GM12873 (cell line): ENCODE results near the gene AUH.

Experiments
- TF ChIP-seq, protein P1 (sequence below): IDR thresholded peaks from 2 replicates; pipeline ENCODE4 v1.5.1; 2012; ENCODE audit warnings: low read depth, mild to moderate bottlenecking, moderate library complexity, low read length, control low read depth; ENCODE audit not compliant: insufficient read depth; ENCODE audit errors: missing control alignments

AUH gene

DNA sequence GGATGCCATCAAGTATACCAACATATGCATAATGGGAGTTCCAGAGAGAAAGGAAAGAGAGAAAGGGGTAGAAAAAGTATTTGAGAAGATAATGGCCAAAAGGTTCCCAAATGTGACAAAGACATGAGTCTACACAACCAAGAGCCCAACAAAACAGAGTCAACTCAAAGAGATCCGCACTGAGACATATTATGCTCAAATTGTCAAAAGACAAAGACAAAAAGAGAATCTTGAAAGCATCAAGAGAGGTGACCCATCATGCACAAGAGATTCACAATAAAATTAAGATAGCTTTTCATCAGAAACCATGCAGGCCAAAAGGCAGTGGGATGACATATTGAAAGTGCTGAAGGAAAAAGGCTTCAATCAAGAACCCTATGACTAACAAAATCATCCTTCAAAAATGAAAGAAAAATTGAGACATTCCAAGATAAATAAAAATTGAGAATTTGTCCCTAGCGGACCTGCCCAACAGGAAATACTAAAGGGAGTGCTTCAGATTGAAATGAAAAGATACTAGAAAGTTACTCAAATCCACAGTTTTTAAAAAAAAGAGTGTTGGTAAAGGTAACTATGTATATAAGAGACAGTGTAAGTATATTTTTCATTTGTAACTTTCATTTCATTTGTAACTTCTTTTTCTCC is 160.9 kb downstream of the AUH start:
- TF ChIP-seq, protein P1, sequence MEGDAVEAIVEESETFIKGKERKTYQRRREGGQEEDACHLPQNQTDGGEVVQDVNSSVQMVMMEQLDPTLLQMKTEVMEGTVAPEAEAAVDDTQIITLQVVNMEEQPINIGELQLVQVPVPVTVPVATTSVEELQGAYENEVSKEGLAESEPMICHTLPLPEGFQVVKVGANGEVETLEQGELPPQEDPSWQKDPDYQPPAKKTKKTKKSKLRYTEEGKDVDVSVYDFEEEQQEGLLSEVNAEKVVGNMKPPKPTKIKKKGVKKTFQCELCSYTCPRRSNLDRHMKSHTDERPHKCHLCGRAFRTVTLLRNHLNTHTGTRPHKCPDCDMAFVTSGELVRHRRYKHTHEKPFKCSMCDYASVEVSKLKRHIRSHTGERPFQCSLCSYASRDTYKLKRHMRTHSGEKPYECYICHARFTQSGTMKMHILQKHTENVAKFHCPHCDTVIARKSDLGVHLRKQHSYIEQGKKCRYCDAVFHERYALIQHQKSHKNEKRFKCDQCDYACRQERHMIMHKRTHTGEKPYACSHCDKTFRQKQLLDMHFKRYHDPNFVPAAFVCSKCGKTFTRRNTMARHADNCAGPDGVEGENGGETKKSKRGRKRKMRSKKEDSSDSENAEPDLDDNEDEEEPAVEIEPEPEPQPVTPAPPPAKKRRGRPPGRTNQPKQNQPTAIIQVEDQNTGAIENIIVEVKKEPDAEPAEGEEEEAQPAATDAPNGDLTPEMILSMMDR: no peak

DNA sequence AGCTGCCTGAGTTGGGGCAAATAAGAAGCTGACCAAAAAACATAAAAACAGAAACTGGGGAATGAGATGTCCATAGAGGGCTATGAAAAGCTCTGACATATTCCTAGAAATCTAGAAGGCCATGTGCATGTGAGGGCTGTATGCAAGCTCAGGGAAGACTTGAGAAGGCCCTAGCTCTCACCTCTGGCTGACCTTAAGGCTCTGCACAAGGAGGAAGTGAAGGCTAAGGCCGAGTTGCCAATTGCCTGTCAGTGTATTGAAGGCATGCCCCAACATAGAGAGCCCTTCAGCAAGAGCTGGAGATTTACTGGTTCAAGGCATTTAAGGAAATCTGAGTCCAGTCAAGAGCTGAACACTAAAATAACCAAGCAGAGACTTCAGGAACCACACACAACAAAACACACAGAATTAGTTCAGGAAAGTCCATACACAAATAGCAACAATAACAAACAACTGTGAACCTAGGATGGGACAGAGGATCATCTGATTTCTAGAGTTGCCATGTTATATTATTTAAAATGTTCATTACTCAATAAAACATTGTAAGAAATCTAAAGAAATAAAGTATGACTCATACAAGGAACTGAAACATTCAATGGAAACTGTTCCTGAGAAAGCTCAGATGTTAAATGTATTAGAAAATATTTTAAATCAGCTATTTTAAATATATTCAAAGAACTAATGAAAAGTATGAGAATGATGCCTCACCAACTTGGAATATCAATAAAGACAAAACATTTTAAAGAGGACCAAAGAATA is 161.8 kb downstream of the AUH start:
- TF ChIP-seq, protein P1: no peak

DNA sequence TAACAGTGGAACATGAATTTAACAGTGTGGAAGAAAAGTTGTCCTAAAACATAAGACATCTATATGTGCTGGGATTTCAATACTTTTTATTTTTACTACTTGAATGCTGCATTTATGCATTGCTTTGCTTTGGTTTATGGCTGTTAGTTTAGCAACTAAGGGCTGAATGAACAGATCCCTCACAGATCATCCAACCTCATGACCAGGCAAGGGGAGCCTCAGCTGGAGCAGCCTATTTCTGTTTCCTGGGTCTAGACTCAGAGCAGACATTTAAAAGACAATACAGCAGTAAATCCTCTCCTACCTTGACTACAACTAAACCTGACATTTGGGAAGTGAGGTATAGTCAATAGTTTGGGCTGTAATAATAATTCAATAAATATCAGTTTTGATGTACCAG is 163.3 kb downstream of the AUH start:
- TF ChIP-seq, protein P1: no peak

DNA sequence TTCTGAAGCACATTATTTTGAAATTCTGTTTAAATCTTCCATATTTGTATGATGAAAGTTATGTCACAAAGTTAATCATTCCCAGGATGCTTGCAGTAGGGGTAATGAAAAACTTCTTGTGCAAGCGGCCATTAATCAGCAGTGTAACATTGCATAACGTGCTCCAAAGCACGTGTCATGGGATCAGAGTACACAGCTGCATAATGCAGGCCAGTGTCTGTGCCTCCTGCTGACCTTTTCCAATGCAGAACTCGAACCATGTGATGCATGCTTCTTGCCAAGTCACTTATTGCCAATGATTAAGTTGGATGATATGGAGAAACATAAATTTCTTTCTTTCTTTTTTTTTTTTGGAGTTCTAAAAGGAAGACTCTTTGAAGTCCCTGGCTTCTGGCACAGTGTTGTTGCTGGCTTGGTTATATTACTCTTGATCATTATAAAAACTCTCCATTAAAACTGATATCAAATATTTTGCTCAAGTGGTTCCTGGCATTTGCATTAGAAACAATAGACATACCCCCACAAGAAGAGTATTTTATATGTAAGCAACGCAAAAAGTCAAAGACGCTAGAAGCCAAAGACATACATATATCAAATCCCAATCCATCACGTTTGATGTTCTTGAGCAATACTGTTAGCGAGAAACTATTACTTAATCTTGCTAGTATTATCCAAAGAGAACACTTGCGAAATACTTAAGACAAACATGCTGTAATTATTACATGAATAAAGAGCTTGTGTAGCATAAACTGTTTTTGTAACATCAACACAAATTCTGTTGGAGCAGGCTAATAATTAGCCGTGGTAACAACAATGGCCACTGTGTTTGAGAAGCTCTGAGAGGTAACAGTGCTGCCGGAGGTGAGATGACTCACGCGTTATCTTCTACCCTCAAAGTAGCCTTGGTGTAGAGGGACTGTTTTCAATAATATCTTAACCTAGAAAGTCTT is 164.2 kb downstream of the AUH start:
- TF ChIP-seq, protein P1: no peak

DNA sequence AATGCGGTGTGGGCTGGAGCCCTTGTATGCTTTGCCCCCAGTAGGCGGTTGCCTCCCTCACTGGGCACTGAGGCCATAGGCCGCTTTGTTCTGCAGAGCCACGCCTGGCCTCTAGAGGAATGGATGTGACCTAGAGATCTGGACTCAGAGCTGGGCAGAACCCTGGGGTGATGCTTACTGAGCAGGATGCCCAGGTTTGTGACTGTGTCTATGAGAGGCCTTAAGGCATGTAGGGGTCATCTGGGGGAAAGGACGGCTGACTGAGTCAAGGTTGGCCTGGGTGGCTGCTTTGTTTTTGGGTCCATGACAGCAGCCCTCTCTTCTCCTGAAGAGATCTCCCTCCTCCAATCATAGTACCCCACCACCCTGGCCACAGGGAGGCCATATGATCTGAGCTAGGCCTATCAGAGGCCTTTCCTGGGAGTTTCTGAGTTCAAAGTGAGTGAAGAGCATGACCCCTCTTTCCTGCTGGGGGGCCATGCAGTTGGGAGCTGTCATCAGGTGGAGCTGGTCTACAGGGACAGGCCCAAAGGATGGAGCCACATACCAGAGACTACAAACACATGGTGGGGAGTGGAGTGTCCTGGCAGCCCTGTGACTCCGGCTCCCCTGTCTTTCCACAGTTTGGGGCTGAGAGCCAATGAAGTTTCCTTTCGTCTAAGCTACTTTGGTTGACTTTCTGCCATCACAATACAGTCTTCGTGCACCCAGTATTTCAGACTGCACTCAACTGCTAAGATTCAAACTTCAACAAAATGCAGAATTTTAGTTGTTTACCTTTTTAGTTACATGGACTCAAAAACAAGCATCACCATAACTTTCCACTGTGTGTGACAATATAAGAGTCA is 165.4 kb downstream of the AUH start:
- TF ChIP-seq, protein P1: peak; percentile 9

DNA sequence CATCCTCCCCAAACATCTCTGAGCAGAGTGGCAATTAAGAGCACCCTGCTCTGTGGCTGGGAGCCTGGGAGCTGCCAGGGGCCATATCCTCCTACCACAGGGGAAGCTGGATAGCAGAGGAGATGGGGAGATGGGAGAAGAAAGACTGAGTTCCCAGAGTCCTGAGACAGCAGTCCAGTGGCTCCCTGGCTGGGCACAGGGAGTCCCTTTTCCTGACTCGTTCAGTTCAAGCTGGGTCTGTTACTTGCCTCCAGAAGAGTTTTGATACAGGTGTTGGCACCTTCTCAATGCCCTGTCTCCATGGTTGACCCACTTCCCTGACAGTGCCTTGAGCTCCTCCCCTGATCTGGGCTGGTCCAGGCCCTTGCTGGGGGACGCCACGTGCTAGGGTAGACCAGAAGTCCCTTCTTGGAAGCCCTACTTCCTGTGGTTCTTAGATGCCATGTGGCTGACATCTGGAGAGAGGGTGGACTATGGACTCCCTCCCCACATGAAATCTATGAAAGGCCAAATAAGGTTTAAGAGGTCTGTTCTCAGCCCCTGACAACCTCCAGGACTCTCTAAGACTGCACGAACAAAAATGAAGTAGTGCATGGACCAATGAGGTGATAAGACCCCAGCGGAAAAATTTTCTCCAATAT is 166.2 kb downstream of the AUH start:
- TF ChIP-seq, protein P1: no peak
